Panc1 (cell line): ENCODE measurements around the gene CCDC85A.

Experiments used
- CTCF ChIP-seq: fragments of 450-650 bp; IDR thresholded peaks from 2 replicates; pipeline ENCODE4 v1.5.1; 2017; ENCODE audit warnings: mild to moderate bottlenecking
- POLR2AphosphoS5 ChIP-seq: IDR thresholded peaks from 2 replicates; pipeline ENCODE4 v1.6.1; 2012; ENCODE audit warnings: mild to moderate bottlenecking, low read depth, low read length, moderate library complexity
- REST ChIP-seq, 2 experiments: IDR thresholded peaks; 2 replicates each; pipeline ENCODE4 v1.6.1; 2011 to 2012; ENCODE audit warnings: low read depth in 2 of 2, control low read depth in 1 of 2, low read length in 1 of 2, mild to moderate bottlenecking in 1 of 2, moderate library complexity in 1 of 2; ENCODE audit not compliant: insufficient read depth in 1 of 2
- SIN3A ChIP-seq: IDR thresholded peaks from 2 replicates; pipeline ENCODE4 v1.6.1; 2012; ENCODE audit warnings: low read depth, mild to moderate bottlenecking, low read length, moderate library complexity, borderline replicate concordance; ENCODE audit not compliant: insufficient read depth
- TCF7L2 ChIP-seq: IDR thresholded peaks from 2 replicates; pipeline ENCODE4 v1.6.1; 2011; ENCODE audit warnings: mild to moderate bottlenecking, low read depth, low read length, inconsistent platforms

GRCh38 chr2:56204556-56204955, 20.8 kb downstream of the CCDC85A start:
- TF ChIP-seq CTCF (no peak), REST (IDR thresholded peaks at IDR 0.05; ENCODE audit: insufficient read depth in 1 of 2, low read depth in 2 of 2, low read length in 1 of 2) (no peak), POLR2AphosphoS5 (no peak), SIN3A (no peak), TCF7L2 (no peak)
